NCI-H2196 (cell line): ENCODE data around the gene GINM1.

Experiments used
- DNase-seq: peaks from one replicate; lab custom pipeline; 2025; ENCODE audit not compliant: unreplicated experiment; lab: John Stamatoyannopoulos, UW

Gene GINM1

GRCh38 chr6:149565527-149566409 is at the start of gene GINM1:
Gene GINM1, plus strand, starts transcription at chr6:149566375. Its CDS starts 40 bp downstream, at chr6:149566415.
- DNase-seq, result peak; percentile 95

GRCh38 chr6:149529650-149530049 is 36.5 kb upstream of the GINM1 start:
- DNase-seq, result no peak

GRCh38 chr6:149534742-149535141 is 31.4 kb upstream of the GINM1 start:
- DNase-seq, result no peak

GRCh38 chr6:149541139-149541538 is 25.0 kb upstream of the GINM1 start:
- DNase-seq, result no peak

GRCh38 chr6:149544646-149545257 is 21.4 kb upstream of the GINM1 start:
- DNase-seq, result no peak

- peak; percentile 27 for DNase-seq
Observed at GRCh38 chr6:149545258-149545753, 20.9 kb upstream of the GINM1 start.

GRCh38 chr6:149545754-149546471 is 20.3 kb upstream of the GINM1 start, which contains the start of gene PPIL4:
Gene PPIL4, minus strand, starts transcription at chr6:149546043. Its CDS starts 38 bp downstream, at chr6:149546005.
- DNase-seq, result peak; percentile 96

GRCh38 chr6:149551920-149552319 is 14.3 kb upstream of the GINM1 start:
- no peak for DNase-seq

- no peak for DNase-seq
Observed at GRCh38 chr6:149558029-149558428, 8.1 kb upstream of the GINM1 start.

GRCh38 chr6:149559389-149559788 is 6.8 kb upstream of the GINM1 start:
- DNase-seq, result no peak

GRCh38 chr6:149560736-149561135 is 5.4 kb upstream of the GINM1 start:
- DNase-seq, result no peak

GRCh38 chr6:149563203-149563927 is 2.8 kb upstream of the GINM1 start:
- DNase-seq, result no peak

- DNase-seq, result no peak
Observed at GRCh38 chr6:149563928-149564325, 2.2 kb upstream of the GINM1 start.

GRCh38 chr6:149566410-149567193 is 427 bp downstream of the GINM1 start:
- peak; percentile 56 for DNase-seq

- no peak for DNase-seq
Observed at GRCh38 chr6:149567194-149567586, 1.0 kb downstream of the GINM1 start.

- DNase-seq, result no peak
Observed at GRCh38 chr6:149567945-149568585, 1.9 kb downstream of the GINM1 start.

GRCh38 chr6:149580880-149581279 is 14.7 kb downstream of the GINM1 start:
- DNase-seq, result no peak

- DNase-seq, result no peak
Observed at GRCh38 chr6:149581349-149581748, 15.2 kb downstream of the GINM1 start.

GRCh38 chr6:149586149-149586548 is 20.0 kb downstream of the GINM1 start:
- no peak for DNase-seq
